GM12878 (cell line): ENCODE measurements around the gene OTUD5. TPM values are rescaled to one million over a fixed set of nuclear protein-coding genes. Genes with fewer than 3 reads are reported as not detected.

ENCODE experiments used
- ATAC-seq: fragments of 200-7000 bp; cut with Tn5 transposase; 3 replicates; pipeline ENCODE4 v1.9.1; 2020; ENCODE audit warnings: mild to moderate bottlenecking, moderate library complexity
- BruUV-seq: library from RNA; stranded (reverse); fragments of 400-500 nt; replicated peaks from 2 replicates; lab custom pipeline; 2021; lab: Mats Ljungman, UMichigan
- CTCF ChIA-PET: fragments of 300-600 bp; sonication (Branson Sonifier 250); formaldehyde crosslinking; extraction: SDS; loops from one replicate; lab custom pipeline; 2021; ENCODE audit warnings: inconsistent platforms; lab: Yijun Ruan, JAX
- POLR2A ChIA-PET: fragments of 350-600 bp; formaldehyde crosslinking; extraction: SDS; loops from one replicate; lab custom pipeline; 2021; ENCODE audit warnings: inconsistent platforms; lab: Charles Lee
- RAD21 ChIA-PET: fragments of 300-600 bp; sonication (Branson Sonifier 250); formaldehyde crosslinking; loops from one replicate; lab custom pipeline; 2023; ENCODE audit warnings: antibody characterized with exemption; ENCODE audit not compliant: unreplicated experiment; lab: Charles Lee
- SMC1A ChIA-PET: fragments of 300-600 bp; sonication (Branson Sonifier 250); formaldehyde crosslinking; loops from one replicate; lab custom pipeline; 2023; ENCODE audit not compliant: unreplicated experiment, uncharacterized antibody; lab: Charles Lee
- DNase-seq: peaks from one replicate; pipeline ENCODE4 v3.0.0-alpha.2; 2011; ENCODE audit warnings: low read depth, low spot score
- FAIRE-seq: peaks from 3 replicates; lab custom pipeline; 2011; peaks lifted over from hg19 to GRCh38; lab: Jason Lieb, UNC
- H2AFZ ChIP-seq: 2 replicates; pipeline ENCODE4 v1.6.0; 2011; ENCODE audit warnings: low read depth, low read length, control low read depth; ENCODE audit not compliant: control insufficient read depth
- H3K27ac ChIP-seq: 2 replicates; pipeline ENCODE4 v1.5.1; 2011; ENCODE audit warnings: control low read depth; ENCODE audit not compliant: control insufficient read depth, insufficient read depth
- H3K27me3 ChIP-seq, 2 experiments: replicated peaks in 1 of 2; 2 replicates each; pipeline versions ENCODE4 v1.6.0 to v1.6.1; 2011; ENCODE audit warnings: low read length in 1 of 2; ENCODE audit not compliant: control insufficient read depth in 2 of 2, insufficient read depth in 2 of 2
- H3K36me3 ChIP-seq, 2 experiments: 2 replicates each; pipeline ENCODE4 v1.5.1; 2011; ENCODE audit warnings: low read length in 1 of 2; ENCODE audit not compliant: control insufficient read depth in 2 of 2, insufficient read depth in 2 of 2
- H3K4me1 ChIP-seq: 2 replicates; pipeline ENCODE4 v1.6.1; 2011; ENCODE audit warnings: mild to moderate bottlenecking, low read length, moderate library complexity, mixed read lengths; ENCODE audit not compliant: control insufficient read depth, insufficient read depth
- H3K4me2 ChIP-seq: 2 replicates; pipeline ENCODE4 v1.6.0; 2011; ENCODE audit warnings: control low read depth; ENCODE audit not compliant: control insufficient read depth, insufficient read depth
- H3K4me3 ChIP-seq: fragments of 200-600 bp; sonication (generic); 2 replicates; pipeline ENCODE4 v1.5.1; 2016
- H3K79me2 ChIP-seq: 2 replicates; pipeline ENCODE4 v1.6.0; 2011; ENCODE audit warnings: low read length; ENCODE audit not compliant: control insufficient read depth, insufficient read depth
- H3K9ac ChIP-seq: 2 replicates; pipeline ENCODE4 v1.8.0; 2011; ENCODE audit warnings: low read length, control low read depth, mixed read lengths; ENCODE audit not compliant: control insufficient read depth, insufficient read depth
- H3K9me3 ChIP-seq: replicated peaks from 3 replicates; pipeline ENCODE4 v1.5.1; 2011; ENCODE audit warnings: mild to moderate bottlenecking, low read length; ENCODE audit not compliant: control insufficient read depth, insufficient read depth
- H4K20me1 ChIP-seq: 2 replicates; pipeline ENCODE4 v1.6.0; 2011; ENCODE audit not compliant: control insufficient read depth, insufficient read depth
- ATF7 ChIP-seq: fragments of 450-650 bp; IDR thresholded peaks from 2 replicates; pipeline ENCODE4 v1.6.1; 2016; ENCODE audit warnings: low read depth, mild to moderate bottlenecking
- BACH1 ChIP-seq: fragments of 450-650 bp; IDR thresholded peaks from 2 replicates; pipeline ENCODE4 v1.6.1; 2017; ENCODE audit warnings: mild to moderate bottlenecking, borderline replicate concordance
- CBX3 ChIP-seq: fragments of 200-600 bp; sonication (generic); IDR thresholded peaks from 2 replicates; pipeline ENCODE4 v1.6.1; 2016; ENCODE audit warnings: low read depth, borderline replicate concordance
- CHD4 ChIP-seq: fragments of 200-600 bp; sonication (generic); IDR thresholded peaks from 2 replicates; pipeline ENCODE4 v1.6.1; 2016; ENCODE audit warnings: mild to moderate bottlenecking
- FOS ChIP-seq: IDR thresholded peaks from 3 replicates; pipeline ENCODE4 v1.6.1; 2011; ENCODE audit warnings: borderline replicate concordance; ENCODE audit not compliant: insufficient read length; ENCODE audit errors: extremely low read depth
- SMARCA5 ChIP-seq: fragments of 450-650 bp; IDR thresholded peaks from 2 replicates; pipeline ENCODE4 v1.6.1; 2017; ENCODE audit warnings: mild to moderate bottlenecking
- STAT3 ChIP-seq: IDR thresholded peaks from 2 replicates; pipeline ENCODE4 v1.6.1; 2011; ENCODE audit warnings: low read depth, low read length, improper control_type of control experiment
- WGBS: methylation state at CpG from one replicate; pipeline ENCODE4 v1.1.6; 2016; ENCODE audit warnings: low lambda C conversion rate; ENCODE audit not compliant: insufficient replicate concordance, insufficient coverage; ENCODE audit errors: missing lambda C conversion rate; 5-methylcytosine and 5-hydroxymethylcytosine counted together
- in situ Hi-C: fragments of 300-500 bp; cut with MboI; formaldehyde crosslinking; loops from 9 replicates; pipeline ENCODE4 v1.14.3; 2018; ENCODE audit warnings: mixed read lengths
- intact Hi-C: fragments of 100-400 bp; cut with micrococcal nuclease; formaldehyde crosslinking; loops from one replicate; pipeline ENCODE4 v1.14.2; 2022; ENCODE audit not compliant: unreplicated experiment
- polyA plus RNA-seq, 11 experiments: library from polyadenylated mRNA; depleted of rRNA in 4 of 11; unstranded in 6 of 11; stranded (reverse) in 5 of 11; fragments of >200 nt; fragmentation: Nextera tagmentation in 4 of 11; fragmentation: Illumina TruSeq in 1 of 11; extraction: Ambion mirVana in 4 of 11; extraction: Trizol in 1 of 11; gene quantifications; 1 replicate in 1 of 11; 2 replicates in 10 of 11; pipeline versions ENCODE4 v1.2.1 to v1.2.3, GENCODE V29; 2011 to 2016; ENCODE audit warnings: inconsistent platforms in 2 of 11, missing spikeins in 2 of 11, low read depth in 1 of 11
- total RNA-seq, 4 experiments: library from RNA; depleted of rRNA in 3 of 4; stranded (reverse); fragments of >200 nt in 3 of 4; fragmentation: Illumina TruSeq in 1 of 4; extraction: Trizol in 1 of 4; gene quantifications; 2 replicates each; pipeline versions ENCODE4 v1.2.1 to v1.2.3, GENCODE V29; 2013 to 2021
- TF ChIP-seq, protein P1 (sequence below): IDR thresholded peaks from 2 replicates; pipeline ENCODE4 v1.6.1; 2012; ENCODE audit warnings: improper control_type of control experiment, low read depth, low read length; ENCODE audit not compliant: insufficient replicate concordance

Gene OTUD5
- total and polyA plus RNA-seq, 10 of the 15 experiments (the other 5 are each of a cell fraction or from before 2014, with no cell fraction given), result 2.0 to 50.3 (median 22.7) TPM

DNA sequence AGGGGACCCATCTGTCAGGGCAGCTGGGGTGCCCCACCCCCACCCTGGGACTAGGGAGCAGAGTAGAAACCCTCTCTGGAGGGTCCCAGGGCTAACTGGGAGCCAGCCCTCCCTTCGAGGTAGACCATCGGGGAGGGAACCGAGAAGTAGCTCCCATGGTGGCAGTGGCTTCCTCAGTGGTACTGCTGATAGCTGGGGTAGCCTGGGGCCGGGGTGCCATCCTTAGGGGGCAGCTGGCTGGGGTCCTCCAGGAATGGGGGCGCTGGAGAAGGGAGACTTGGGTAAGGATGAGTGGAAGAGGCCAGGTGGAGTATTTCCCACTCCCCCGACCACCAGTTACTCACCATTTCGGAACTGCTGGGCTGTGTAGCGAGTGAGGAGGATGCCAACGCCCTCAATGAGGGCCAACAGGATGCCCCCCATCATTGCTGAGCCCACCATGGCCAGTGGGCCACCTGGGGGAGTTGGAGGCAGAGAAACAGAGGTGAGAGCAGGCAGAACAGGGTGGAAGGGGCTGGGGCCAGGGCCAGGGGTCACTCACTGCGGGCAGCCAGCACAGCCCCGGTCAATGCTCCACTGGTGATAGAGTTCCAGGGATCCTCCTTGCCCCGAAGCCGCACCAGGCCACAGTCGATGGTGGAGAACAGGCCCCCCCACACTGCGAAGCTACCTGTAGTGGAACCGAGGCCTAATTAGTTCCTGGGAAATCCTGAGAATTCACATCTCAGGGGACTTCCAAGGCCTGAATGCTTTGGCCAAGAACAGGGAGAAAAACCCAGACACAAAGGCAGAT, 63.7 kb downstream of the OTUD5 start:
- ChIA-PET SMC1A (interaction anchor here (1.3 to 2.0 kb wide), 3 partner anchors 10 to 148 kb away, joined by 3 to 5 read pairs (median 4); no protein-coding TSS in a partner anchor), POLR2A (interaction anchor here (0.6 to 0.8 kb wide), 2 partner anchors 18 to 62 kb away, joined by 3 read pairs; no protein-coding TSS in a partner anchor), CTCF (interaction anchor here (0.9 kb wide), 1 partner anchor 51 kb away, joined by 3 read pairs; no protein-coding TSS in a partner anchor), RAD21 (no interaction called here)
- in situ Hi-C loops, result no loop called here
- H3K36me3 ChIP-seq, result no peaks in the 10 kb centered on the region
- H2AFZ ChIP-seq, result no peak overlapping the region
- DNase-seq, result no peak
- H3K27me3 ChIP-seq, result no peaks in the 10 kb centered on the region
- H3K4me2 ChIP-seq, result no peak overlapping the region
- no peak overlapping the region for H3K9ac ChIP-seq
- peaks cover 13% of the 10 kb centered on the region for H3K79me2 ChIP-seq
- H3K9me3 ChIP-seq, result no peaks in the 10 kb centered on the region; the same call in 2 of the 3 replicates
- WGBS, result 71% methylated on average over 16 of the region's 16 CpGs
- no peak for ATAC-seq
- no TSS peak for BruUV-seq
- H3K4me1 ChIP-seq, result no peaks in the 10 kb centered on the region
- H4K20me1 ChIP-seq, result no peaks in the 10 kb centered on the region
- TF ChIP-seq SMARCA5 (no peak), ATF7 (no peak), STAT3 (no peak), CBX3 (no peak), BACH1 (no peak), CHD4 (no peak), FOS (no peak)
- TF ChIP-seq, protein P1, sequence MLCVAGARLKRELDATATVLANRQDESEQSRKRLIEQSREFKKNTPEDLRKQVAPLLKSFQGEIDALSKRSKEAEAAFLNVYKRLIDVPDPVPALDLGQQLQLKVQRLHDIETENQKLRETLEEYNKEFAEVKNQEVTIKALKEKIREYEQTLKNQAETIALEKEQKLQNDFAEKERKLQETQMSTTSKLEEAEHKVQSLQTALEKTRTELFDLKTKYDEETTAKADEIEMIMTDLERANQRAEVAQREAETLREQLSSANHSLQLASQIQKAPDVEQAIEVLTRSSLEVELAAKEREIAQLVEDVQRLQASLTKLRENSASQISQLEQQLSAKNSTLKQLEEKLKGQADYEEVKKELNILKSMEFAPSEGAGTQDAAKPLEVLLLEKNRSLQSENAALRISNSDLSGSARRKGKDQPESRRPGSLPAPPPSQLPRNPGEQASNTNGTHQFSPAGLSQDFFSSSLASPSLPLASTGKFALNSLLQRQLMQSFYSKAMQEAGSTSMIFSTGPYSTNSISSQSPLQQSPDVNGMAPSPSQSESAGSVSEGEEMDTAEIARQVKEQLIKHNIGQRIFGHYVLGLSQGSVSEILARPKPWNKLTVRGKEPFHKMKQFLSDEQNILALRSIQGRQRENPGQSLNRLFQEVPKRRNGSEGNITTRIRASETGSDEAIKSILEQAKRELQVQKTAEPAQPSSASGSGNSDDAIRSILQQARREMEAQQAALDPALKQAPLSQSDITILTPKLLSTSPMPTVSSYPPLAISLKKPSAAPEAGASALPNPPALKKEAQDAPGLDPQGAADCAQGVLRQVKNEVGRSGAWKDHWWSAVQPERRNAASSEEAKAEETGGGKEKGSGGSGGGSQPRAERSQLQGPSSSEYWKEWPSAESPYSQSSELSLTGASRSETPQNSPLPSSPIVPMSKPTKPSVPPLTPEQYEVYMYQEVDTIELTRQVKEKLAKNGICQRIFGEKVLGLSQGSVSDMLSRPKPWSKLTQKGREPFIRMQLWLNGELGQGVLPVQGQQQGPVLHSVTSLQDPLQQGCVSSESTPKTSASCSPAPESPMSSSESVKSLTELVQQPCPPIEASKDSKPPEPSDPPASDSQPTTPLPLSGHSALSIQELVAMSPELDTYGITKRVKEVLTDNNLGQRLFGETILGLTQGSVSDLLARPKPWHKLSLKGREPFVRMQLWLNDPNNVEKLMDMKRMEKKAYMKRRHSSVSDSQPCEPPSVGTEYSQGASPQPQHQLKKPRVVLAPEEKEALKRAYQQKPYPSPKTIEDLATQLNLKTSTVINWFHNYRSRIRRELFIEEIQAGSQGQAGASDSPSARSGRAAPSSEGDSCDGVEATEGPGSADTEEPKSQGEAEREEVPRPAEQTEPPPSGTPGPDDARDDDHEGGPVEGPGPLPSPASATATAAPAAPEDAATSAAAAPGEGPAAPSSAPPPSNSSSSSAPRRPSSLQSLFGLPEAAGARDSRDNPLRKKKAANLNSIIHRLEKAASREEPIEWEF, result no peak
- TF ChIP-seq, all 136 proteins: peak for 0
- intact Hi-C loops, result loop anchor here (5.0 to 10.0 kb wide), 2 partner anchors 246 to 419 kb away; partner anchors contain the start of genes FTSJ1 and SLC38A5
- no peak overlapping the region for H3K27ac ChIP-seq
- FAIRE-seq, result no peak
- no peak overlapping the region for H3K4me3 ChIP-seq
